K562 (cell line): Measurements from ENCODE around the gene MGRN1. TPM values are rescaled to one million over a fixed set of nuclear protein-coding genes. Genes with fewer than 3 reads are reported as not detected.

ENCODE experiments used
- MNT ChIP-seq, 2 experiments: fragments of 450-650 bp; conservative IDR thresholded peaks; 2 replicates each; pipeline ENCODE4 v1.6.1; 2017; ENCODE audit warnings: mild to moderate bottlenecking in 2 of 2, moderate library complexity in 2 of 2
- polyA plus RNA-seq, 8 experiments: library from polyadenylated mRNA; depleted of rRNA in 4 of 8; stranded (reverse) in 5 of 8; unstranded in 3 of 8; fragments of >200 nt; fragmentation: Nextera tagmentation in 2 of 8; fragmentation: Illumina TruSeq in 1 of 8; extraction: Ambion mirVana in 2 of 8; extraction: Trizol in 1 of 8; gene quantifications; 2 replicates each; pipeline versions ENCODE4 v1.2.1 to v1.2.3, GENCODE V29; 2011 to 2014; ENCODE audit warnings: inconsistent platforms in 1 of 8, missing spikeins in 1 of 8
- total RNA-seq, 7 experiments: library from RNA; depleted of rRNA in 6 of 7; stranded (reverse); fragments of >200 nt in 6 of 7; fragmentation: Illumina TruSeq in 2 of 7; extraction: Trizol in 2 of 7; gene quantifications; 2 replicates each; pipeline versions ENCODE4 v1.2.1 to v1.2.3, GENCODE V29; 2011 to 2021; ENCODE audit warnings: low replicate concordance in 1 of 7
- TF ChIP-seq, protein P1 (sequence below): fragments of 200-600 bp; sonication (generic); IDR thresholded peaks from one replicate; pipeline ENCODE4 v1.6.1; 2012; ENCODE audit warnings: mild to moderate bottlenecking, low read depth, low read length, inconsistent platforms

MGRN1 gene
- total and polyA plus RNA-seq, 9 of the 15 experiments (the other 6 are each of a cell fraction or from before 2014, with no cell fraction given) = 0.15 to 37.9 (median 6.0) TPM

GRCh38 chr16:4680673-4681470, 56.2 kb downstream of the MGRN1 start (continued):
- TF ChIP-seq, protein P1, sequence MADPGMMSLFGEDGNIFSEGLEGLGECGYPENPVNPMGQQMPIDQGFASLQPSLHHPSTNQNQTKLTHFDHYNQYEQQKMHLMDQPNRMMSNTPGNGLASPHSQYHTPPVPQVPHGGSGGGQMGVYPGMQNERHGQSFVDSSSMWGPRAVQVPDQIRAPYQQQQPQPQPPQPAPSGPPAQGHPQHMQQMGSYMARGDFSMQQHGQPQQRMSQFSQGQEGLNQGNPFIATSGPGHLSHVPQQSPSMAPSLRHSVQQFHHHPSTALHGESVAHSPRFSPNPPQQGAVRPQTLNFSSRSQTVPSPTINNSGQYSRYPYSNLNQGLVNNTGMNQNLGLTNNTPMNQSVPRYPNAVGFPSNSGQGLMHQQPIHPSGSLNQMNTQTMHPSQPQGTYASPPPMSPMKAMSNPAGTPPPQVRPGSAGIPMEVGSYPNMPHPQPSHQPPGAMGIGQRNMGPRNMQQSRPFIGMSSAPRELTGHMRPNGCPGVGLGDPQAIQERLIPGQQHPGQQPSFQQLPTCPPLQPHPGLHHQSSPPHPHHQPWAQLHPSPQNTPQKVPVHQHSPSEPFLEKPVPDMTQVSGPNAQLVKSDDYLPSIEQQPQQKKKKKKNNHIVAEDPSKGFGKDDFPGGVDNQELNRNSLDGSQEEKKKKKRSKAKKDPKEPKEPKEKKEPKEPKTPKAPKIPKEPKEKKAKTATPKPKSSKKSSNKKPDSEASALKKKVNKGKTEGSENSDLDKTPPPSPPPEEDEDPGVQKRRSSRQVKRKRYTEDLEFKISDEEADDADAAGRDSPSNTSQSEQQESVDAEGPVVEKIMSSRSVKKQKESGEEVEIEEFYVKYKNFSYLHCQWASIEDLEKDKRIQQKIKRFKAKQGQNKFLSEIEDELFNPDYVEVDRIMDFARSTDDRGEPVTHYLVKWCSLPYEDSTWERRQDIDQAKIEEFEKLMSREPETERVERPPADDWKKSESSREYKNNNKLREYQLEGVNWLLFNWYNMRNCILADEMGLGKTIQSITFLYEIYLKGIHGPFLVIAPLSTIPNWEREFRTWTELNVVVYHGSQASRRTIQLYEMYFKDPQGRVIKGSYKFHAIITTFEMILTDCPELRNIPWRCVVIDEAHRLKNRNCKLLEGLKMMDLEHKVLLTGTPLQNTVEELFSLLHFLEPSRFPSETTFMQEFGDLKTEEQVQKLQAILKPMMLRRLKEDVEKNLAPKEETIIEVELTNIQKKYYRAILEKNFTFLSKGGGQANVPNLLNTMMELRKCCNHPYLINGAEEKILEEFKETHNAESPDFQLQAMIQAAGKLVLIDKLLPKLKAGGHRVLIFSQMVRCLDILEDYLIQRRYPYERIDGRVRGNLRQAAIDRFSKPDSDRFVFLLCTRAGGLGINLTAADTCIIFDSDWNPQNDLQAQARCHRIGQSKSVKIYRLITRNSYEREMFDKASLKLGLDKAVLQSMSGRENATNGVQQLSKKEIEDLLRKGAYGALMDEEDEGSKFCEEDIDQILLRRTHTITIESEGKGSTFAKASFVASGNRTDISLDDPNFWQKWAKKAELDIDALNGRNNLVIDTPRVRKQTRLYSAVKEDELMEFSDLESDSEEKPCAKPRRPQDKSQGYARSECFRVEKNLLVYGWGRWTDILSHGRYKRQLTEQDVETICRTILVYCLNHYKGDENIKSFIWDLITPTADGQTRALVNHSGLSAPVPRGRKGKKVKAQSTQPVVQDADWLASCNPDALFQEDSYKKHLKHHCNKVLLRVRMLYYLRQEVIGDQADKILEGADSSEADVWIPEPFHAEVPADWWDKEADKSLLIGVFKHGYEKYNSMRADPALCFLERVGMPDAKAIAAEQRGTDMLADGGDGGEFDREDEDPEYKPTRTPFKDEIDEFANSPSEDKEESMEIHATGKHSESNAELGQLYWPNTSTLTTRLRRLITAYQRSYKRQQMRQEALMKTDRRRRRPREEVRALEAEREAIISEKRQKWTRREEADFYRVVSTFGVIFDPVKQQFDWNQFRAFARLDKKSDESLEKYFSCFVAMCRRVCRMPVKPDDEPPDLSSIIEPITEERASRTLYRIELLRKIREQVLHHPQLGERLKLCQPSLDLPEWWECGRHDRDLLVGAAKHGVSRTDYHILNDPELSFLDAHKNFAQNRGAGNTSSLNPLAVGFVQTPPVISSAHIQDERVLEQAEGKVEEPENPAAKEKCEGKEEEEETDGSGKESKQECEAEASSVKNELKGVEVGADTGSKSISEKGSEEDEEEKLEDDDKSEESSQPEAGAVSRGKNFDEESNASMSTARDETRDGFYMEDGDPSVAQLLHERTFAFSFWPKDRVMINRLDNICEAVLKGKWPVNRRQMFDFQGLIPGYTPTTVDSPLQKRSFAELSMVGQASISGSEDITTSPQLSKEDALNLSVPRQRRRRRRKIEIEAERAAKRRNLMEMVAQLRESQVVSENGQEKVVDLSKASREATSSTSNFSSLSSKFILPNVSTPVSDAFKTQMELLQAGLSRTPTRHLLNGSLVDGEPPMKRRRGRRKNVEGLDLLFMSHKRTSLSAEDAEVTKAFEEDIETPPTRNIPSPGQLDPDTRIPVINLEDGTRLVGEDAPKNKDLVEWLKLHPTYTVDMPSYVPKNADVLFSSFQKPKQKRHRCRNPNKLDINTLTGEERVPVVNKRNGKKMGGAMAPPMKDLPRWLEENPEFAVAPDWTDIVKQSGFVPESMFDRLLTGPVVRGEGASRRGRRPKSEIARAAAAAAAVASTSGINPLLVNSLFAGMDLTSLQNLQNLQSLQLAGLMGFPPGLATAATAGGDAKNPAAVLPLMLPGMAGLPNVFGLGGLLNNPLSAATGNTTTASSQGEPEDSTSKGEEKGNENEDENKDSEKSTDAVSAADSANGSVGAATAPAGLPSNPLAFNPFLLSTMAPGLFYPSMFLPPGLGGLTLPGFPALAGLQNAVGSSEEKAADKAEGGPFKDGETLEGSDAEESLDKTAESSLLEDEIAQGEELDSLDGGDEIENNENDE = no peak
- TF ChIP-seq MNT (conservative IDR thresholded peaks at IDR 0.05) = no peak
